CD14-positive monocyte (primary cell): Measurements from ENCODE around the gene CARMIL3. TPM values are rescaled to one million over a fixed set of nuclear protein-coding genes. Genes with fewer than 3 reads are reported as not detected.
A peak's percentile ranks its signal among the peaks of the same experiment; 100 is the strongest.

Experiments
- DNase-seq, 3 donors: peaks; one replicate each; pipeline ENCODE4 v3.0.0-alpha.2; 2011 to 2022
- H2AFZ ChIP-seq: 2 replicates; pipeline ENCODE4 v1.6.0; 2012; ENCODE audit warnings: mild to moderate bottlenecking, low read depth, low read length, inconsistent platforms; ENCODE audit not compliant: insufficient read depth, poor library complexity, severe bottlenecking
- H3K27ac ChIP-seq, 2 donors: 1 replicate in 1 of 2; 2 replicates in 1 of 2; pipeline ENCODE4 v1.5.1; 2012 to 2013; ENCODE audit warnings: low read length in 2 of 2, control low read depth in 1 of 2, inconsistent platforms in 1 of 2, low read depth in 1 of 2, mild to moderate bottlenecking in 1 of 2
- H3K27me3 ChIP-seq, 2 donors: one replicate each; pipeline versions ENCODE4 v1.6.0 to v1.6.1; 2011 to 2013; ENCODE audit warnings: low read length in 2 of 2; ENCODE audit not compliant: control insufficient read depth in 2 of 2, insufficient read depth in 2 of 2
- H3K36me3 ChIP-seq, 2 donors: replicated peaks in 1 of 2; 1 replicate in 1 of 2; 2 replicates in 1 of 2; pipeline versions ENCODE4 v1.5.1 to v1.6.1; 2012 to 2013; ENCODE audit warnings: low read length in 2 of 2, control low read depth in 1 of 2, inconsistent platforms in 1 of 2, mild to moderate bottlenecking in 1 of 2; ENCODE audit not compliant: insufficient read depth in 2 of 2, control insufficient read depth in 1 of 2
- H3K4me1 ChIP-seq, 2 donors: 1 replicate in 1 of 2; 2 replicates in 1 of 2; pipeline versions ENCODE4 v1.5.1 to v1.6.1; 2012 to 2013; ENCODE audit warnings: low read length in 2 of 2, control low read depth in 1 of 2, inconsistent platforms in 1 of 2, mild to moderate bottlenecking in 1 of 2, moderate library complexity in 1 of 2; ENCODE audit not compliant: insufficient read depth in 2 of 2, control insufficient read depth in 1 of 2
- H3K4me2 ChIP-seq: replicated peaks from 2 replicates; pipeline ENCODE3; 2012; ENCODE audit warnings: low read length, moderate library complexity, mild to moderate bottlenecking; ENCODE audit not compliant: poor library complexity, severe bottlenecking; ENCODE audit errors: extremely low read depth
- H3K4me3 ChIP-seq, 3 experiments: fragments of 200-600 bp in 1 of 3; sonication (generic) in 1 of 3; replicated peaks in 1 of 3; 1 replicate in 2 of 3; 2 replicates in 1 of 3; pipeline ENCODE4 v1.5.1; 2011 to 2013; ENCODE audit warnings: low read length in 3 of 3, mild to moderate bottlenecking in 3 of 3, control low read depth in 2 of 3, low read depth in 2 of 3, inconsistent platforms in 1 of 3, moderate library complexity in 1 of 3
- H3K79me2 ChIP-seq: 2 replicates; pipeline ENCODE4 v1.6.0; 2012; ENCODE audit warnings: mild to moderate bottlenecking, control low read depth, inconsistent platforms, low read length, moderate library complexity; ENCODE audit not compliant: insufficient read depth
- H3K9ac ChIP-seq: 2 replicates; pipeline ENCODE4 v1.6.0; 2017; ENCODE audit warnings: low read length, mild to moderate bottlenecking; ENCODE audit not compliant: insufficient read depth, poor library complexity, severe bottlenecking
- H3K9me3 ChIP-seq, 2 donors: replicated peaks in 1 of 2; 1 replicate in 1 of 2; 2 replicates in 1 of 2; pipeline versions ENCODE4 v1.5.1 to v1.6.1; 2012 to 2013; ENCODE audit warnings: low read length in 2 of 2, control low read depth in 1 of 2; ENCODE audit not compliant: control insufficient read depth in 1 of 2, insufficient read depth in 1 of 2
- H4K20me1 ChIP-seq: 2 replicates; pipeline ENCODE4 v1.6.0; 2012; ENCODE audit warnings: mild to moderate bottlenecking, low read length, control low read depth, moderate library complexity; ENCODE audit not compliant: insufficient read depth
- H3K27ac Mint-ChIP-seq, 7 donors: one replicate each; pipeline ENCODE4 v1.8.0; 2020; ENCODE audit warnings: mild to moderate bottlenecking in 7 of 7, mixed read lengths in 7 of 7, moderate library complexity in 6 of 7, inconsistent platforms in 2 of 7
- H3K27me3 Mint-ChIP-seq, 3 donors: one replicate each; pipeline ENCODE4 v1.8.0; 2021 to 2022; ENCODE audit warnings: low read depth in 3 of 3, mild to moderate bottlenecking in 3 of 3, mixed read lengths in 3 of 3, moderate library complexity in 3 of 3, inconsistent platforms in 1 of 3
- H3K36me3 Mint-ChIP-seq, 2 donors: one replicate each; pipeline ENCODE4 v1.8.0; 2020; ENCODE audit warnings: mixed read lengths in 2 of 2, inconsistent platforms in 1 of 2, mild to moderate bottlenecking in 1 of 2
- H3K4me1 Mint-ChIP-seq: one replicate; pipeline ENCODE4 v1.8.0; 2020; ENCODE audit warnings: mild to moderate bottlenecking, mixed read lengths
- H3K4me3 Mint-ChIP-seq, 2 donors: one replicate each; pipeline ENCODE4 v1.8.0; 2020; ENCODE audit warnings: mild to moderate bottlenecking in 2 of 2, mixed read lengths in 2 of 2, moderate library complexity in 1 of 2
- H3K9me3 Mint-ChIP-seq, 7 donors: one replicate each; pipeline ENCODE4 v1.8.0; 2020 to 2022; ENCODE audit warnings: mixed read lengths in 7 of 7, mild to moderate bottlenecking in 6 of 7, moderate library complexity in 6 of 7, inconsistent platforms in 2 of 7
- WGBS: methylation state at CpG from one replicate; pipeline ENCODE4 v1.1.5; 2013; ENCODE audit warnings: missing lambda C conversion rate; ENCODE audit not compliant: insufficient coverage; 5-methylcytosine and 5-hydroxymethylcytosine counted together
- intact Hi-C, 2 donors: fragments of 100-400 bp; cut with micrococcal nuclease; formaldehyde crosslinking; loops; one replicate each; pipeline versions ENCODE4 v1.15.0 to v1.15.1; 2023
- polyA plus RNA-seq, 3 donors: library from polyadenylated mRNA; depleted of rRNA in 1 of 3; unstranded in 2 of 3; stranded (reverse) in 1 of 3; fragments of 300-500 nt in 2 of 3; fragments of >200 nt in 1 of 3; fragmentation: Illumina TruSeq in 2 of 3; gene quantifications; 1 replicate in 2 of 3; 2 replicates in 1 of 3; pipeline ENCODE4 v1.2.3, GENCODE V29; 2012 to 2021
- TF ChIP-seq, protein P1 (sequence below): fragments of 200-600 bp; IDR thresholded peaks from one replicate; pipeline ENCODE4 v1.8.0; 2022; ENCODE audit warnings: antibody characterized with exemption, mild to moderate bottlenecking

CARMIL3 gene
- polyA plus RNA-seq, 3 donors, result 1.0 TPM; not detected in 2

- Mint-ChIP-seq H3K27ac (peak overlapping the region; percentile 76 to 95 (median 93)), H3K4me1 (peaks cover 62% of the 10 kb centered on the region), H3K36me3 (peaks cover 20 to 32% of the 10 kb centered on the region in 2 donors), H3K4me3 (peak overlapping the region; percentile 96 to 97), H3K27me3 (peaks cover 0 to 2% (median 1%) of the 10 kb centered on the region in 3 donors), H3K9me3 (peaks cover 0 to 3% (median 0%) of the 10 kb centered on the region in 7 donors)
- Histone ChIP-seq H3K4me2 (peak overlapping the region; percentile 98), H3K9ac (peak overlapping the region; percentile 90), H4K20me1 (peaks cover 20% of the 10 kb centered on the region), H3K4me3 (peak overlapping the region; percentile 64 to 98 (median 72)), H3K36me3 (peaks cover 12 to 30% of the 10 kb centered on the region in 2 donors), H3K9me3 (no peaks in the 10 kb centered on the region), H2AFZ (peak overlapping the region; percentile 89), H3K27ac (peak overlapping the region; percentile 68 to 92), H3K79me2 (peaks cover 34% of the 10 kb centered on the region), H3K4me1 (peaks cover 56 to 71% of the 10 kb centered on the region in 2 donors), H3K27me3 (no peaks in the 10 kb centered on the region)
- peak in 2 of 3 donors; percentile 35 to 48 for DNase-seq
- intact Hi-C loops, result loop anchor here in 1 of 2 donors (2.0 kb wide), 1 partner anchor 13 kb away; no protein-coding TSS in a partner anchor
- 41% methylated on average over 7 of the region's 12 CpGs for WGBS
- TF ChIP-seq, protein P1, sequence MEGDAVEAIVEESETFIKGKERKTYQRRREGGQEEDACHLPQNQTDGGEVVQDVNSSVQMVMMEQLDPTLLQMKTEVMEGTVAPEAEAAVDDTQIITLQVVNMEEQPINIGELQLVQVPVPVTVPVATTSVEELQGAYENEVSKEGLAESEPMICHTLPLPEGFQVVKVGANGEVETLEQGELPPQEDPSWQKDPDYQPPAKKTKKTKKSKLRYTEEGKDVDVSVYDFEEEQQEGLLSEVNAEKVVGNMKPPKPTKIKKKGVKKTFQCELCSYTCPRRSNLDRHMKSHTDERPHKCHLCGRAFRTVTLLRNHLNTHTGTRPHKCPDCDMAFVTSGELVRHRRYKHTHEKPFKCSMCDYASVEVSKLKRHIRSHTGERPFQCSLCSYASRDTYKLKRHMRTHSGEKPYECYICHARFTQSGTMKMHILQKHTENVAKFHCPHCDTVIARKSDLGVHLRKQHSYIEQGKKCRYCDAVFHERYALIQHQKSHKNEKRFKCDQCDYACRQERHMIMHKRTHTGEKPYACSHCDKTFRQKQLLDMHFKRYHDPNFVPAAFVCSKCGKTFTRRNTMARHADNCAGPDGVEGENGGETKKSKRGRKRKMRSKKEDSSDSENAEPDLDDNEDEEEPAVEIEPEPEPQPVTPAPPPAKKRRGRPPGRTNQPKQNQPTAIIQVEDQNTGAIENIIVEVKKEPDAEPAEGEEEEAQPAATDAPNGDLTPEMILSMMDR, result no peak
Measured at GRCh38 chr14:24095271-24096068, 43.7 kb downstream of the CARMIL3 start.

DNA sequence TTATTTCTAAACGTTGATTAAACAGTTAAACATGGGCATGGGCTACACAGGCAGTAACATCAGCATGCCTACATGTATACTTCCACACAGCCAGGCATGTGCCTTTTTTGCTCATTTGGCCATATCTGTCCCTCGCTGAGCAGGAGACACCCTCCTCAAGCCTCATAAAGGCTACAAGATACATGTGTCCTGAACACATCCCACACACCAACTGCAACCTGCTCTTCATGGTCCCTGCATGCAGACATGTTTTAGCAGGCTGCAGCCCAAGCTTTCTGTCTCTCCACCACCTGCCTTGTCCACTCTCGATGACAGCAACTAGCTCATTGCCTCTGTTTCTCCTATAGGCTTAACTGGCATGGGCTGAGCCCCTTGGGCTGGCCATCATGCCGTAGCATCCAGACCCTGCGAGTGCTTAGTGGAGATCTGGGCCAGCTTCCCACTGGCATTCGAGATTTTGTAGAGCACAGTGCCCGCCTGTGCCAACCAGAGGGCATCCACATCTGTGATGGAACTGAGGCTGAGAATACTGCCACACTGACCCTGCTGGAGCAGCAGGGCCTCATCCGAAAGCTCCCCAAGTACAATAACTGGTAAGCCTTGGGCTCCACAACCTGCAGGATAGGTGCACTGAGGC lies 44.9 kb downstream of the CARMIL3 start:
- H3K27ac ChIP-seq, result no peak overlapping the region
- H3K4me1 Mint-ChIP-seq, result peaks cover 57% of the 10 kb centered on the region
- H4K20me1 ChIP-seq, result peaks cover 20% of the 10 kb centered on the region
- TF ChIP-seq, protein P1, result no peak
- H3K4me3 Mint-ChIP-seq, result no peak overlapping the region
- no peak overlapping the region for H2AFZ ChIP-seq
- H3K9me3 Mint-ChIP-seq, result peaks cover 0 to 3% (median 0%) of the 10 kb centered on the region in 7 donors
- H3K27me3 ChIP-seq, result no peaks in the 10 kb centered on the region
- WGBS, result 99% methylated on average over 8 of the region's 8 CpGs
- DNase-seq, result no peak
- peaks cover 0 to 2% (median 1%) of the 10 kb centered on the region in 3 donors for H3K27me3 Mint-ChIP-seq
- no peak overlapping the region for H3K4me3 ChIP-seq
- H3K4me2 ChIP-seq, result no peak overlapping the region
- H3K9ac ChIP-seq, result no peak overlapping the region
- peaks cover 34% of the 10 kb centered on the region for H3K79me2 ChIP-seq
- intact Hi-C loops, result no loop called here
- peaks cover 55 to 67% of the 10 kb centered on the region in 2 donors for H3K4me1 ChIP-seq
- H3K27ac Mint-ChIP-seq, result peak overlapping the region in 2 of 7 donors; percentile 13 to 54
- peaks cover 29 to 44% of the 10 kb centered on the region in 2 donors for H3K36me3 Mint-ChIP-seq
- no peaks in the 10 kb centered on the region for H3K9me3 ChIP-seq
- peaks cover 22 to 42% of the 10 kb centered on the region in 2 donors for H3K36me3 ChIP-seq
